ENCODE data around the gene RPL10. TPM values are rescaled to one million over a fixed set of nuclear protein-coding genes. Genes with fewer than 3 reads are reported as not detected.

Gene RPL10
- total and polyA plus RNA-seq, 2 of the 8 experiments (the other 6 are each of a cell fraction or from before 2014, with no cell fraction given): 2,633 to 4,293 TPM

- TF ChIP-seq RBBP5 (IDR thresholded peaks at IDR 0.05; ENCODE audit: borderline replicate concordance, low read depth, low read length): no peak
Observed at GRCh38 chrX:154417157-154417556, 19.0 kb downstream of the RPL10 start (continued).
